Breast epithelium (tissue), 3 donors: ENCODE data around the gene HEXIM2.

Source experiments
- CTCF ChIP-seq, 3 donors: fragments of 450-650 bp; IDR thresholded peaks; one replicate each; pipeline ENCODE4 v1.5.1; 2016 to 2017; ENCODE audit warnings: antibody characterized with exemption in 3 of 3, mild to moderate bottlenecking in 3 of 3, moderate library complexity in 3 of 3
- POLR2A ChIP-seq: fragments of 450-650 bp; IDR thresholded peaks from one replicate; pipeline ENCODE4 v1.6.1; 2016; ENCODE audit warnings: antibody characterized with exemption, mild to moderate bottlenecking, moderate library complexity

GRCh38 chr17:45149669-45150664 lies 11.7 kb upstream of the HEXIM2 start:
- TF ChIP-seq CTCF (IDR thresholded peaks at IDR 0.05), result no peak
- no peak for TF ChIP-seq POLR2A
